GM21423 (cell line): ENCODE data around the gene SYTL3.
"Not testable (repeated sequence)": the region's sequence is repeated elsewhere in the genome, so short reads cannot be mapped to it uniquely, and the experiment has no call there.

Experiments used
- ATAC-seq: cut with Tn5 transposase; IDR thresholded peaks from one replicate; pipeline ENCODE4 v1.9.1; 2021; ENCODE audit warnings: mild to moderate bottlenecking, moderate library complexity; ENCODE audit not compliant: unreplicated experiment

The SYTL3 gene

DNA sequence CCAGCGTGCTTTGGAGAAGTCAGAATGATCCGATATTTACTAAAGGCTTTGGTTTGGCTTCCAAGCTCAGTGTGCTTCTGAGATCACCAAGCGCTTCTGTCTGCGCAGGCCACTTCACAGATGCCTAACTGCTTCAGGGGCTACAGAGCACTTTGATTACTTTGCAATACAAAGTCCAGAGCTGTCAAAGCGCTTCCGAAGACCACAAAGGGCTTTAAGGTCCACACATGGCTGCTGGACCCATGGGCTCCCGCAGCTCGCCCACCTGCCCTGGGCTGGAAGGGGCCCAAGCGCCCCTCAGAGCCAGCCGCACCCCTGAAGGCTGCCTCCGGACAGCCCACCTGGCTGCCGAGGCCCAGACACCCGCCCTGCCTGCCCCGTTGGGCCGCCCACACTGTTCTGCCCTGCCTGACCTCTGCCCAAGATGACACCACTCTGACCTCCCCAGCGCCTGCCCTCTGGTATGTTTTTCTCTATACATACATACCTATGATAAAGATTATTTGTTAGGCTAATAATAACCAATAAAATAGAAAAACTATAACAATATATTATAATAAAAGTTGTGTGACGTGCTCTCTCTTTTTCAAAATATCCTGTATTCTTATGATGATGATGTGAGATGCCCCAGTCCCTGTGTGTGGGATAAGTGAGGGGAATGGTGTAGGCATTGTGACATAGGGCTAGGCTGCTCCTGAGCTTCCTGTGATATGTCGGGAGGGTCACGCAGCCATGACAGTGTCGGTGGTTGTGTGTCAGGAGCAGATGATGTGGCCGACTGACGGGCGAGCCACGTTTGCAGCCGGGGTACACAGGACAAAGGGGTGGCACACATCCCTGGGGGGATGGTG, 27.9 kb upstream of the SYTL3 start:
- ATAC-seq = no peak

DNA sequence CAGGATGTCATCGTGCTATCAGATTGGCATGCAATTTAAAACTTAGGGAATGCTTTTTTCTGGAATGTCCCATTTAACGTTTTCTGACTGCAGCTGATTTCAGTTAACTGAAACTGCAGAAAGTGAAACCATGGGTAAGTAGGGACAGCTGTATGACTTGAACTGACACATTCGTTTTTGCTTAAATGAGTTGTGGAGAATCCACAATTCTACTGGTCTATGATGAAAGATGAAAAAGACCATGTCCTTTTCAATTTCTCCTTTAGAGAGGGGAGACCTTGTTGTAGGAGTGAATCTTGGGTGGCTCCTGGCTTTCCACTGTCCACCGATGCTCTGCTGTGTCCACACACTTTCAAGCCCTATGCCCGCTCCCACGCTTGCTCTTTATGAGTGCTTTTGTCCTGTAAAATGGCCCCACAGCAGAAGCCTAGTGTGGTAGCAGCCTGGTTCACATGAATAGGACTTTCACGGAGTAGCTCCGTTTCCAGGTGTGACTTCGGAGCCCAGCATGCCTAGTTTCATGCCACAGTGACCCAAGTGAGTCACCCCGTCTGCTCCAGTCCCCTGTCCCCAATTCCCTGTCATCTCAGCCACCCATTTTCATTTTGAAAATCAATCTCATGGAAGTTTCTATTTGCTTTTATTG, 27.2 kb upstream of the SYTL3 start:
- no peak for ATAC-seq

- no peak for ATAC-seq
These were observed 24.9 kb upstream of the SYTL3 start for GRCh38 chr6:158624684-158625682.

GRCh38 chr6:158625881-158626305, 24.0 kb upstream of the SYTL3 start:
- ATAC-seq = no peak

GRCh38 chr6:158626360-158627167, 23.3 kb upstream of the SYTL3 start:
- no peak for ATAC-seq

DNA sequence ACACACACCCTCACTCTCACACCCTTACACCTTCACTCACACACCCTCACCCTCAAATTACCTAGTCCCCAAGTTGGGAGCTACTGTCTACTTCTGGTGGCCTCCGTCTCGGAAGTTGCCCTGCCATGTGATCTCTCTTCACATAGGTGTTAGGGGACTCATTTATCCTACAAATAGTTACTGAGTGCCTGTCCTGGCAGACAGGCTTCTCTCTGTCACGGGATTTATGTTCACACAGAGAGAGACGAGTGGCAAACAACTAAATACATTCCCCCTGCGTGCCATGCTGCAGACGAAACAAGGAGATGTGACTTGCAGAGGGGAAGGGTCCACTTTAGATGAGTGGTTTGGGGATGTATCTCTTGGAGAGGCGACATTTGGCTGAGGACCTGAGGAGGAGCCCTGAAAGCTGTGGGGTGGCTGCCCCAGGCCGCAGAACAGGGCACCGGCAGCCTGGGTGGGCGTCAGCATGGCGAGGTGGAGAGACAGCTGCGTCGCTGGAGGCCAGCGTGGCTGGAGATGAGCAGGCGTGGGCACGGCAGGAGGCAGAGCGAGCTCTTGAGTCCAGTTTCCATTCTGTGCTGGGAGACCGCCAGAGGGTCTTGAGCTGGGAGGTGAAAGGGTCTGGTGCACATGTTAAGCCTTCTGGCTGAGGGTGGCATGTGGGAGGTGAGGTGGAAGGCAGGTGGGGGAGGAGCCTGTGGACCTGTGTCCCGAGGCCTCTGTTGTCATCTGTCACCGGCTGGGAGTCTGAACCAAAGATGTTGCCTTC, 22.5 kb upstream of the SYTL3 start:
- ATAC-seq = no peak

DNA sequence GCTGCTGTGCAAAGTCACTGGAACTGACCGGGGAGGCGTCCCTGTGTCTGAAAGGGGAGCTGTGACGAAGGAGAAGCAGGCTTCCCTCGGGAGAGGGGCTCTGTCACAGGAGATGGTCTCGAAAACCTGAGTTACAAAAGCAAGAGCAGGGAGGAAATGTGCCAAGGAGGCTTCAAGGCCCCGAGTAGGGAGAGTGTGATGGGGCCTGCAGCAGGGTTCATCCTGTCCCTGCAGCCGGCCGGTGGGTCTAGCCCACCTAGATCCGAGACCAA, 22.0 kb upstream of the SYTL3 start:
- ATAC-seq = no peak

GRCh38 chr6:158628542-158628941, 21.3 kb upstream of the SYTL3 start:
- no peak for ATAC-seq

- ATAC-seq = no peak
These were observed 20.3 kb upstream of the SYTL3 start for GRCh38 chr6:158629367-158630221.

GRCh38 chr6:158630938-158631616, 18.8 kb upstream of the SYTL3 start:
- no peak for ATAC-seq

GRCh38 chr6:158631678-158632537, 17.9 kb upstream of the SYTL3 start:
- ATAC-seq = no peak

GRCh38 chr6:158632538-158633119, 17.2 kb upstream of the SYTL3 start:
- not testable (repeated sequence) for ATAC-seq

GRCh38 chr6:158633127-158633526, 16.7 kb upstream of the SYTL3 start:
- ATAC-seq = no peak

- ATAC-seq = no peak
These were observed 15.0 kb upstream of the SYTL3 start for GRCh38 chr6:158634695-158635426.

- no peak for ATAC-seq
These were observed 14.3 kb upstream of the SYTL3 start for GRCh38 chr6:158635427-158636073.

DNA sequence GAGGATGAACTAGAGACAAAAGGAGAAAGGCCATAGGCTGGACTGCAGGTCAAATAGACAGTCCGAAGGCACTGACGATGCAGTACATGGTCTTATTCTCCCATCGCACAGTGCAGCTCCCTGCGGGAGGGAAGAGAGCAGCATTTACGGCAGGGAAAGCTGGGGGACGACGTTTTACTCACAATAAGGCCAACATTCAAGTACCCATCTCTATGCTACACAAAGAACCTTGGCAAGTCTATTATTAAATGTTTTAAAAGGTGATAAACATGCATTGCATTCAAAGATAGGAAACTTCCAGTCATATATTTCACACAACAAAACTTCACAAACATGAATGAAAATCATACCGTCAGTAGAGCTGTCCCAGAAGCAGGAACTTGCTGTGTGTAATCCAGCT, 13.1 kb upstream of the SYTL3 start:
- no peak for ATAC-seq
